ENCODE measurements around the gene ZRANB3. TPM values are rescaled to one million over a fixed set of nuclear protein-coding genes. Genes with fewer than 3 reads are reported as not detected.

Gene ZRANB3
- 16.8 and 18.6 TPM in 2 replicates for total RNA-seq
- long read RNA-seq, full-length matches to known transcripts: 3 of 27 reads
- long read RNA-seq, partial matches to known transcripts: 5 of 27 reads
- long read RNA-seq, other reads (novel, unspliced or antisense): 19 of 27 reads

DNA sequence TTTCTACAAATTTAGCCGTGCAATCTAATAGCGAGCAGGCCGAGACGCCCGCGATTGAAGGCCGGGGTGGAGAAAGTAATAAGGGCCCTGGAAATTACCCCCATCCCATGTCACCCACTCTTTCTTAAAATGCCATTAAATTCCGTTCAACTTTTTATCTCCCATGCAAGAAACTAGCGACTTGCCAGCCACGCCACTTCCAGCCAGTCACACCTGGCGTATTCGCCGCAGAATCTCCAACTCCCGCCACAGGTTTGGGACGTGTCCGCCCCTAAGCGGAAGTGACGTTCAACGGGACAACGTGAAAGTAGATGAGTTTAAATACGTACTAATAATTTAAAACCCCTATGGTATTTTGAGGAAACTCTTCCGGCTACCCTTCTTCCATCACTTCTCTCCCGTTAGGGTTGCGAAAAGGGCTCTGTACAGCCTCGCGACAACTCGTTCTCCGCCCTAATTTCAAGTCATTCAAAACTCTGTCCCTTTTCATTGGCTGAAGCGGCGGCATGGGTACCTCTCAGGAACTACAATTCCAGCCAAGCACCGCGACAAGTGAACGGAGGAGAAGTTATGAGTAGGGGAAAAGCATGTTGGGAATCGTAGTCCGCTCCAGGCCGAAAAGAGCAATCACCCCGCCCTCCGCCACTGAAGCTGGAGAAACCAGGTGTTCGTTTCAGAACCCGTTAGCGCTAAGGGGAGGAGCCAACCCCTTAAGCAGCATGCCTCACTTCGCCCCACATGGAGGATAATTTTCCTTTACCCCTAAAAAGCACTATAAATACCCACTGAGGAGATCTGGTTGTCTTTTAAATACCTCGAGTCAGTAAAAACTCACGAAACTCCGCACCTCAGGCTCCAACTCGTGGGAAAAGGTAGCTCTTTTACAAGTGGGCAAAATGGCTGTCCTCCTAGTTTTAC lies at the start of gene ZRANB3:
Gene ZRANB3 (minus strand): TSS at position 906 of the 918 bp plus-strand sequence.
- Mint-ChIP-seq H3K27ac (peak within 1 kb of the TSS; percentile 93), H3K36me3 (ENCODE audit: insufficient read depth) (peaks cover 5% of the 10 kb centered on the region), H3K27me3 (no peaks in the 10 kb centered on the region), H3K4me1 (ENCODE audit: low read depth) (peaks cover 12% of the 10 kb centered on the region), H3K9me3 (ENCODE audit: low read depth) (no peaks in the 10 kb centered on the region), H3K4me3 (ENCODE audit: low read depth) (no peak within 1 kb of the TSS)
- DNase-seq (ENCODE audit: low spot score, unreplicated experiment): peak; percentile 82
- TF ChIP-seq CTCF (IDR thresholded peaks at IDR 0.05; ENCODE audit: unreplicated experiment): no peak

- H3K36me3 Mint-ChIP-seq (ENCODE audit: insufficient read depth): peaks cover 11% of the 10 kb centered on the region
- no peak for DNase-seq (ENCODE audit: low spot score, unreplicated experiment)
- H3K27ac Mint-ChIP-seq: no peak overlapping the region
- H3K27me3 Mint-ChIP-seq: no peaks in the 10 kb centered on the region
- no peak overlapping the region for H3K4me3 Mint-ChIP-seq (ENCODE audit: low read depth)
- no peak for TF ChIP-seq CTCF (IDR thresholded peaks at IDR 0.05; ENCODE audit: unreplicated experiment)
- H3K4me1 Mint-ChIP-seq (ENCODE audit: low read depth): no peaks in the 10 kb centered on the region
- peaks cover 4% of the 10 kb centered on the region for H3K9me3 Mint-ChIP-seq (ENCODE audit: low read depth)
These were observed 42.6 kb upstream of the ZRANB3 start for GRCh38 chr2:135573620-135574019.

DNA sequence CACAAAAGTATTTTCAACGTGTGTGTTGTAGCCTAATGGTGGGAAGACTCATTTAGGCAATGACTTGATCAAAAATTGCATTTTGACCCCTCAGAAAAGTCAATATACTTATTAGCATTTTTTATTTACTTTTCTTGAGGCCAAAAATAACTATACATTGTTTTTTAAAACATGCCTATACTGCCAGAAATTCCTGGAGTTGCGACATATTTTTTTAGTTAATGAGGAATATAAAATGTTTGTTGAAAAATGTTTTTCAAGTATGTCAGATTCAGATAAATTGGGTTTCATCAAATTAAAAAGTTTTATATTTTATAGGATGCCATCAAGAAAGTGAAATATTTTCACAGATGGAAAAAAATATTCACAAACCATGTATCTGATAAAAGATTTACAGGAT lies 39.9 kb upstream of the ZRANB3 start:
- Mint-ChIP-seq H3K4me1 (ENCODE audit: low read depth) (no peaks in the 10 kb centered on the region), H3K4me3 (ENCODE audit: low read depth) (no peak overlapping the region), H3K27ac (no peak overlapping the region), H3K36me3 (ENCODE audit: insufficient read depth) (peaks cover 11% of the 10 kb centered on the region), H3K9me3 (ENCODE audit: low read depth) (no peaks in the 10 kb centered on the region), H3K27me3 (no peaks in the 10 kb centered on the region)
- no peak for TF ChIP-seq CTCF (IDR thresholded peaks at IDR 0.05; ENCODE audit: unreplicated experiment)
- no peak for DNase-seq (ENCODE audit: low spot score, unreplicated experiment)

DNA sequence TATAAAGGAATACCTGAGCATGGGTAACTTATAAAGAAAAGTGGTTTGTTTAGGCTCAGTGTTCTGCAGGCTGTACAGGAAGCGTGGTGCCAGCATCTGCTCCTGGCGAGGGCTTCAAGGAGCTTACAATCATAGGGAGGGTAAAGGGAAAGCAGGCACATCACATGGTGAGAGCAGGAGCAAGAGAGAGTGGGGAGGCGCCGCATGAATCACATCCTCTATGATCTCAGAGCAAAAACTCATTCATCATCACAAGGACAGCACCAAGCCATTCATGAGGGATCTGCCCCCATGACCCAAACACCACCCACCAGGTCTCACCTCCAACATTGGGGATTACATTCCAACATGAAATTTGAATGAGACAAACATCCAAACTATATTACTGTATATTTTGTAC lies 32.8 kb upstream of the ZRANB3 start:
- H3K9me3 Mint-ChIP-seq (ENCODE audit: low read depth): no peaks in the 10 kb centered on the region
- no peak for TF ChIP-seq CTCF (IDR thresholded peaks at IDR 0.05; ENCODE audit: unreplicated experiment)
- H3K36me3 Mint-ChIP-seq (ENCODE audit: insufficient read depth): peaks cover 9% of the 10 kb centered on the region
- H3K27me3 Mint-ChIP-seq: no peaks in the 10 kb centered on the region
- peaks cover 11% of the 10 kb centered on the region for H3K4me1 Mint-ChIP-seq (ENCODE audit: low read depth)
- H3K4me3 Mint-ChIP-seq (ENCODE audit: low read depth): no peak overlapping the region
- DNase-seq (ENCODE audit: low spot score, unreplicated experiment): no peak
- H3K27ac Mint-ChIP-seq: no peak overlapping the region

GRCh38 chr2:135561925-135562324 lies 30.9 kb upstream of the ZRANB3 start:
- Mint-ChIP-seq H3K36me3 (ENCODE audit: insufficient read depth) (peaks cover 7% of the 10 kb centered on the region), H3K27me3 (no peaks in the 10 kb centered on the region)

More at GRCh38 chr2:135561925-135562324, 30.9 kb upstream of the ZRANB3 start:
- Mint-ChIP-seq H3K27ac (no peak overlapping the region), H3K9me3 (ENCODE audit: low read depth) (no peaks in the 10 kb centered on the region), H3K4me1 (ENCODE audit: low read depth) (peaks cover 11% of the 10 kb centered on the region), H3K4me3 (ENCODE audit: low read depth) (no peak overlapping the region)
- DNase-seq (ENCODE audit: low spot score, unreplicated experiment): no peak
- TF ChIP-seq CTCF (IDR thresholded peaks at IDR 0.05; ENCODE audit: unreplicated experiment): no peak
